Uterus (tissue), 2 donors: Measurements from ENCODE around the gene DGKH.

ENCODE experiments used
- POLR2A ChIP-seq, 2 donors: fragments of 450-650 bp; IDR thresholded peaks; one replicate each; pipeline ENCODE4 v1.6.1; 2016; ENCODE audit warnings: antibody characterized with exemption in 2 of 2, mild to moderate bottlenecking in 1 of 2, moderate library complexity in 1 of 2
- TF ChIP-seq, protein P1 (sequence below), 4 experiments: fragments of 200-600 bp in 2 of 4; fragments of 450-650 bp in 2 of 4; sonication (generic) in 2 of 4; IDR thresholded peaks; one replicate each; pipeline ENCODE4 v1.5.1; 2016 to 2019; ENCODE audit warnings: antibody characterized with exemption in 4 of 4, mild to moderate bottlenecking in 2 of 4, moderate library complexity in 1 of 4

DNA sequence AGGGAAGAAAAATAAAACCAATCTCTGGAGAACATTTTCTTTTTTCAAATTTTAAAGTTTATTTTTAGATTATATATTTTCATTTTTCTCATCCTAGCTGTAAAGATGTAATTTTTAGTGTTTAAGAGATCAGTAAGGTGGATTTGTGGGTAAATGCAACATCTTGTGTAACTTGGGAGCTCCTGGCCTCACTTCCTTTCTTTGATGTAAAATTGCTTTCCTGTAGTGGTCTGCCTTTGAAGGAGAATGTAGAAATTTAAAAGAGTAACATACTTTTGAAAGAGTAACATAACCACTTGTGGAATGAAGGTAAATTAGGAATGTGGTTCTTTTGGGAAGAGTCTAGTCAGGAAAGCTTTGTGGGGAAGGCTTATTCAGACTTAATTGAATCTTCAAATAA, 127.8 kb downstream of the DGKH start:
- TF ChIP-seq, protein P1, sequence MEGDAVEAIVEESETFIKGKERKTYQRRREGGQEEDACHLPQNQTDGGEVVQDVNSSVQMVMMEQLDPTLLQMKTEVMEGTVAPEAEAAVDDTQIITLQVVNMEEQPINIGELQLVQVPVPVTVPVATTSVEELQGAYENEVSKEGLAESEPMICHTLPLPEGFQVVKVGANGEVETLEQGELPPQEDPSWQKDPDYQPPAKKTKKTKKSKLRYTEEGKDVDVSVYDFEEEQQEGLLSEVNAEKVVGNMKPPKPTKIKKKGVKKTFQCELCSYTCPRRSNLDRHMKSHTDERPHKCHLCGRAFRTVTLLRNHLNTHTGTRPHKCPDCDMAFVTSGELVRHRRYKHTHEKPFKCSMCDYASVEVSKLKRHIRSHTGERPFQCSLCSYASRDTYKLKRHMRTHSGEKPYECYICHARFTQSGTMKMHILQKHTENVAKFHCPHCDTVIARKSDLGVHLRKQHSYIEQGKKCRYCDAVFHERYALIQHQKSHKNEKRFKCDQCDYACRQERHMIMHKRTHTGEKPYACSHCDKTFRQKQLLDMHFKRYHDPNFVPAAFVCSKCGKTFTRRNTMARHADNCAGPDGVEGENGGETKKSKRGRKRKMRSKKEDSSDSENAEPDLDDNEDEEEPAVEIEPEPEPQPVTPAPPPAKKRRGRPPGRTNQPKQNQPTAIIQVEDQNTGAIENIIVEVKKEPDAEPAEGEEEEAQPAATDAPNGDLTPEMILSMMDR (IDR thresholded peaks at IDR 0.05) = no peak
- TF ChIP-seq POLR2A (IDR thresholded peaks at IDR 0.05) = no peak
